Inflammatory macrophage treated with lipopolysaccharide for 1 hour (primary cell): Measurements from ENCODE around the gene LAMA3.

Source experiments
- DNase-seq, 2 donors: peaks; one replicate each; pipeline ENCODE4 v3.0.0-alpha.2; 2020 to 2022

LAMA3 gene

GRCh38 chr18:23977719-23978483, 288.6 kb downstream of the LAMA3 start:
- peak; percentile 55 to 81 for DNase-seq

- DNase-seq = no peak
These were observed 292.2 kb downstream of the LAMA3 start for GRCh38 chr18:23981369-23981980.

- no peak for DNase-seq
These were observed 293.2 kb downstream of the LAMA3 start for GRCh38 chr18:23982155-23983079.

GRCh38 chr18:23983112-23983511, 293.9 kb downstream of the LAMA3 start:
- peak in 1 of 2 donors; percentile 6 for DNase-seq

GRCh38 chr18:23986600-23987359, 297.5 kb downstream of the LAMA3 start:
- no peak for DNase-seq

- no peak for DNase-seq
These were observed 301.5 kb downstream of the LAMA3 start for GRCh38 chr18:23990474-23991410.

- DNase-seq = no peak
These were observed 303.1 kb downstream of the LAMA3 start for GRCh38 chr18:23992089-23992940.

- DNase-seq = no peak
These were observed 303.7 kb downstream of the LAMA3 start for GRCh38 chr18:23992941-23993280.

- no peak for DNase-seq
These were observed 305.2 kb downstream of the LAMA3 start for GRCh38 chr18:23994361-23994902.

GRCh38 chr18:23995180-23995579, 305.9 kb downstream of the LAMA3 start:
- no peak for DNase-seq

- DNase-seq = no peak
These were observed 308.8 kb downstream of the LAMA3 start for GRCh38 chr18:23998018-23998417.

GRCh38 chr18:23998820-23999219, 309.6 kb downstream of the LAMA3 start:
- no peak for DNase-seq

- no peak for DNase-seq
These were observed 311.6 kb downstream of the LAMA3 start for GRCh38 chr18:24000613-24001490.

GRCh38 chr18:24002479-24002878, 313.2 kb downstream of the LAMA3 start:
- no peak for DNase-seq

GRCh38 chr18:24003288-24003687, 314.0 kb downstream of the LAMA3 start:
- no peak for DNase-seq

- no peak for DNase-seq
These were observed 314.8 kb downstream of the LAMA3 start for GRCh38 chr18:24003903-24004640.
